Central memory CD8-positive, alpha-beta T cell (primary cell): ENCODE data around the gene CLIC4.
"Not testable (repeated sequence)": the region's sequence is repeated elsewhere in the genome, so short reads cannot be mapped to it uniquely, and the experiment has no call there.

Source experiments
- ATAC-seq: fragments of 150-1000 bp; cut with Tn5 transposase; replicated peaks from 2 replicates; pipeline ENCODE4 v1.10.0; 2022; ENCODE audit warnings: mild to moderate bottlenecking, moderate FRiP score, moderate number of reproducible peaks; ENCODE audit not compliant: poor library complexity, severe bottlenecking; ENCODE audit errors: extremely low read depth
- DNase-seq, 2 donors: peaks; one replicate each; pipeline ENCODE4 v3.0.0; 2021; ENCODE audit warnings: low spot score in 2 of 2
- H3K27ac Mint-ChIP-seq: one replicate; pipeline ENCODE4 v1.8.0; 2022; ENCODE audit warnings: low read depth, mild to moderate bottlenecking, moderate library complexity, mixed read lengths
- H3K27me3 Mint-ChIP-seq: one replicate; pipeline ENCODE4 v1.8.0; 2022; ENCODE audit warnings: mixed read lengths
- H3K36me3 Mint-ChIP-seq: one replicate; pipeline ENCODE4 v1.8.0; 2022; ENCODE audit warnings: mild to moderate bottlenecking, moderate library complexity, mixed read lengths; ENCODE audit not compliant: insufficient read depth
- H3K4me1 Mint-ChIP-seq: one replicate; pipeline ENCODE4 v1.8.0; 2022; ENCODE audit warnings: mixed read lengths
- H3K4me3 Mint-ChIP-seq: one replicate; pipeline ENCODE4 v1.8.0; 2022; ENCODE audit warnings: mild to moderate bottlenecking, moderate library complexity, mixed read lengths
- H3K9me3 Mint-ChIP-seq: one replicate; pipeline ENCODE4 v1.8.0; 2022; ENCODE audit warnings: mixed read lengths

CLIC4 gene

GRCh38 chr1:24775348-24775747 lies 30.1 kb downstream of the CLIC4 start:
- no peak overlapping the region for H3K4me3 Mint-ChIP-seq
- no peaks in the 10 kb centered on the region for H3K9me3 Mint-ChIP-seq
- H3K27ac Mint-ChIP-seq: no peak overlapping the region
- no peaks in the 10 kb centered on the region for H3K27me3 Mint-ChIP-seq
- no peak for ATAC-seq
- no peaks in the 10 kb centered on the region for H3K4me1 Mint-ChIP-seq
- H3K36me3 Mint-ChIP-seq: no peaks in the 10 kb centered on the region
- no peak for DNase-seq

GRCh38 chr1:24775916-24776315 lies 30.7 kb downstream of the CLIC4 start:
- no peak for ATAC-seq
- no peaks in the 10 kb centered on the region for H3K4me1 Mint-ChIP-seq
- H3K27ac Mint-ChIP-seq: no peak overlapping the region
- no peaks in the 10 kb centered on the region for H3K9me3 Mint-ChIP-seq
- H3K4me3 Mint-ChIP-seq: no peak overlapping the region
- H3K27me3 Mint-ChIP-seq: no peaks in the 10 kb centered on the region
- no peaks in the 10 kb centered on the region for H3K36me3 Mint-ChIP-seq
- no peak for DNase-seq

DNA sequence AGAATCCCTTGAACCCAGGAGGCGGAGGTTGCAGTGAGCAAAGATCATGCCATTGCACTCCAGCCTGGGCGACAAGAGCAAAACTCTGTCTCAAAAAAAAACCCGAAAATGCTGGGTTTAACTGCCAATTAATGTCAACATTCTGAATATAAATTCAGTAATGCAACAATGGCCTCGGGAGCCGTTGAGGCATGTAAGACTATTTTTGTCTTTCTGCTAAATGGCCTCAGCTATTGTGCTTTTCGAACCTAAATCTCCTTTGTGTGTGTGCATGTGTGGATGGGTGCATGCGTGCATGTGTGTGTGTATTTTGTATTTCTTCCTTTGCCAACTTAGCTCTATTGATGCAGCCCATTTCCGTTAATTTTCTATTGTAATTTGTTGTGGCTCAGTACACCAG lies 31.6 kb downstream of the CLIC4 start:
- no peaks in the 10 kb centered on the region for H3K4me1 Mint-ChIP-seq

DNA sequence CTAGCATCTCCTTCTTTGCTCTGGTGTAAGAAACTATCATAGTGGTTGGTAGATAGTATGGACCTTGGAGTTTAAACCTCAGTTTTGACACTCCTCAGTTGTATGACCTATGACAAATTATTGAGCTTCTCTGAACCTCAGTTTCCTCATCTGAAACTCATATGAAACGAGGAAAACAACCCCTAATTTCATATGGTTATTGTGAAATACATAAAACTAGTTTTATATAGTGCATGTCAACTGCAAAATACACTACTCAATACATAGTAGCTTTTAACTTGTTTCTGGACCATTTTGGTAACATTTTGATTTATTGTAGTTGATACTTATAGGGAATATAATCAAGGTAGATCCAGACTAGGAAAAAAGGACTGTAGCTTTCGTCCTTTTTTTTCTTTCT lies 32.9 kb downstream of the CLIC4 start:
- H3K4me3 Mint-ChIP-seq: no peak overlapping the region
- no peak for ATAC-seq

More for the DNA sequence above, 31.6 kb downstream of the CLIC4 start:
- no peak overlapping the region for H3K27ac Mint-ChIP-seq
- H3K36me3 Mint-ChIP-seq: no peaks in the 10 kb centered on the region
- DNase-seq: no peak
- no peaks in the 10 kb centered on the region for H3K27me3 Mint-ChIP-seq
- no peak overlapping the region for H3K4me3 Mint-ChIP-seq
- ATAC-seq: no peak
- H3K9me3 Mint-ChIP-seq: no peaks in the 10 kb centered on the region

DNA sequence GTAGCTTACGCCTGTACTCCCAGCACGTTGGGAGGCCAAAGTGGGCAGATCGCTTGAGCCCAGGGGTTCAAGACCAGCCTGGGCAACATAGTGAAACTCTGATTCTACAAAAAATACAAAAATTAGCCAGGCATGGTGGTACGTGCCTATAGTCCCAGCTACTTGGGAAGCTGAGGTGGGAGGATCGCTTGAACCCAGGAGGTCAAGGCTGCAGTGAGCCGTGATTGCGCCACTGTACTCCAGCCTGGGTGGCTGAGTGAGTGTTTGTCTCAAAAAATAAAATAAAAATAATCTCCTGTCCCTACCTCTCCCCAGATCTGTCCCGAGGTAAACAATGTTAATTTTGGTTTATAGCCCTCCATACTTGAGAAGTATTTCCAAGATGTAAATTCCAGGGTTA lies 34.0 kb downstream of the CLIC4 start:
- H3K4me1 Mint-ChIP-seq, H3K4me3 Mint-ChIP-seq, H3K36me3 Mint-ChIP-seq, H3K9me3 Mint-ChIP-seq, DNase-seq, H3K27ac Mint-ChIP-seq, H3K27me3 Mint-ChIP-seq, ATAC-seq: not testable (repeated sequence)

More for the DNA sequence above, 32.9 kb downstream of the CLIC4 start:
- H3K4me1 Mint-ChIP-seq: no peaks in the 10 kb centered on the region
- no peaks in the 10 kb centered on the region for H3K27me3 Mint-ChIP-seq
- DNase-seq: no peak
- no peaks in the 10 kb centered on the region for H3K9me3 Mint-ChIP-seq
- no peaks in the 10 kb centered on the region for H3K36me3 Mint-ChIP-seq
- no peak overlapping the region for H3K27ac Mint-ChIP-seq

- Mint-ChIP-seq H3K4me3 (no peak overlapping the region), H3K4me1 (no peaks in the 10 kb centered on the region), H3K27ac (no peak overlapping the region), H3K27me3 (no peaks in the 10 kb centered on the region), H3K36me3 (no peaks in the 10 kb centered on the region), H3K9me3 (no peaks in the 10 kb centered on the region)
- ATAC-seq (no peak), DNase-seq (no peak)
Measured at GRCh38 chr1:24779689-24780464, 34.6 kb downstream of the CLIC4 start.

DNA sequence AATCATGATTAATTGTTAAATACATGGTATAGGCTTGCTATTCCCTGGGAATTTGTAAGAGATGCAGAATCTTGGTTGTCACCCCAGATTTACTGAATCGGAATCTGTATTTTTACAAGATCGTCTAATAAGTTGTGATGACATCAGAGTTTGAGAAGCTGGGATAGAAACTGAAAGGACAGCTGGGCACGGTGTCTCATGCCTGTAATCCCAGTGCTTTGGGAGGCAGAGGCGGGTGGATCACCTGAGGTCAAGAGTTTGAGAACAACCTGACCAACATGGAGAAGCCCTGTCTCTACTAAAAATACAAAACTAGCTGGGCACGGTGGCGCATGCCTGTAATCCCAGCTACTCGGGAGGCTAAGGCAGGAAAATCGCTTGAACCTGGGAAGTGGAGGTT lies 35.4 kb downstream of the CLIC4 start:
- ATAC-seq, H3K27me3 Mint-ChIP-seq, H3K36me3 Mint-ChIP-seq, H3K4me1 Mint-ChIP-seq, H3K27ac Mint-ChIP-seq, H3K9me3 Mint-ChIP-seq, DNase-seq, H3K4me3 Mint-ChIP-seq: not testable (repeated sequence)

DNA sequence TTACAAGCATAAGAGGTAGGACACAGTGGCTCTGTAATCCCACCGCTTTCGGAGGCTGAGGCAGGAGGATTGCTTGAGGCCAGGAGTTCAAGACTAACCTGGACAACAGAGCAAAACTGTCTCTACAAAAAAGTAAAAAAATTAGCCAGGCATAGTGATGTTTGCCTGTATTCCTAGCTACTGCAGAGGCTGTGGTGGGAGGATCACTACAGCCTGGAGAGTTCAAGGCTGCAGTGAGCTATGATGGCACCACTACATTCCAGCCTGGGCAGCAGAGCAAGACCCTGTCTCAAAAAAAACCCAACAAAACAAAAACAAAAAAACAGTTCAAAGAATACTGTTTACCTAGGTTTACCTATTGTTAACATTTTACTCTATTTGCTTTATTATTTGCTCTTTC lies 37.4 kb downstream of the CLIC4 start:
- DNase-seq: no peak
- Mint-ChIP-seq H3K9me3 (no peaks in the 10 kb centered on the region), H3K27ac (no peak overlapping the region), H3K27me3 (no peaks in the 10 kb centered on the region), H3K36me3 (peaks cover 2% of the 10 kb centered on the region), H3K4me3 (no peak overlapping the region), H3K4me1 (no peaks in the 10 kb centered on the region)
- ATAC-seq: no peak

GRCh38 chr1:24783713-24784112 lies 38.5 kb downstream of the CLIC4 start:
- H3K4me1 Mint-ChIP-seq: no peaks in the 10 kb centered on the region
- no peak for ATAC-seq
- DNase-seq: no peak
- no peak overlapping the region for H3K4me3 Mint-ChIP-seq
- peaks cover 2% of the 10 kb centered on the region for H3K36me3 Mint-ChIP-seq
- H3K27me3 Mint-ChIP-seq: no peaks in the 10 kb centered on the region
- no peak overlapping the region for H3K27ac Mint-ChIP-seq
- H3K9me3 Mint-ChIP-seq: no peaks in the 10 kb centered on the region

DNA sequence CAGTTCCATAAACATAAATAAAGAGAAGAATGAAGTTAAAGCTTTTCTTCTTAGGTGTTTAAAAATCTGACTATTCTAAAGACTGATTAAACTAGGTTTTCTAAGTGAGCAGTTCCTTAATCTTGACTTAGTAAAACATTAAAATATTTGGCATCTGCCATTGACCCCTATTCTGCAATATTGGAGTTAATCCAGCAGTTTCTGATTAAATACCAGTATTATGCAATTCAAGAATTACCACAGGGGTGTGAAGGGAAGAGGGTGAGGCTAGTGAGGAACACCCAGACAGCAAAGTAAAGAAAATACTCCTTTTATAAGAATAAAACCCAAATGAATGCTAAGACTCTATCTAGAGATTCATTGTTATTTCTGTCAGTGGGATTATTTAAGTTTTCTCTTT lies 40.9 kb downstream of the CLIC4 start:
- DNase-seq (no peak), ATAC-seq (no peak)
- Mint-ChIP-seq H3K4me3 (no peak overlapping the region), H3K4me1 (no peaks in the 10 kb centered on the region), H3K9me3 (no peaks in the 10 kb centered on the region), H3K27ac (no peak overlapping the region), H3K27me3 (no peaks in the 10 kb centered on the region), H3K36me3 (peaks cover 2% of the 10 kb centered on the region)

DNA sequence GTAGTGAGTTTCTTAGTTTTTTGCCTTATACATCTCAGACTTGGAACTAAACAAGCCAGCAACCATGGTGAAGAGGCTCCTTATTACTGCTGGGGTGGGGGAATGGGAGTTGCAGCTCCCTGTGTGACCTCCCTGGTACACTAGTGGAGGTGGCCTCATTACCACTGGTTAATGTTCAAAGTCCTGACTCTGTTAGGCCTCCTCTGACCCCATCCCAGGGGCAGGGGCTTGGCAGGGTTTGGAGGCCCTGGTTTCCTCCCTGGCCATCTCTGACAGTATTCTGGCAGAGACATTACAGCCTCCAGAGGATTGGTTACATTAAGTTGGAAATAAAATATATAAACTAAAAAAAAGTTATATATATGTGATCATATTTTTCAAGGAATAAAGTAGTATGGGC lies 45.2 kb downstream of the CLIC4 start:
- Mint-ChIP-seq H3K9me3 (no peaks in the 10 kb centered on the region), H3K4me3 (no peak overlapping the region), H3K27me3 (no peaks in the 10 kb centered on the region), H3K27ac (no peak overlapping the region), H3K36me3 (peaks cover 2% of the 10 kb centered on the region), H3K4me1 (no peaks in the 10 kb centered on the region)
- DNase-seq (no peak), ATAC-seq (no peak)

GRCh38 chr1:24793447-24794129 lies 48.3 kb downstream of the CLIC4 start:
- no peaks in the 10 kb centered on the region for H3K4me1 Mint-ChIP-seq
- H3K36me3 Mint-ChIP-seq: peaks cover 2% of the 10 kb centered on the region
- no peaks in the 10 kb centered on the region for H3K27me3 Mint-ChIP-seq
- no peak for DNase-seq
- no peak overlapping the region for H3K27ac Mint-ChIP-seq
- no peaks in the 10 kb centered on the region for H3K9me3 Mint-ChIP-seq
- no peak for ATAC-seq
- no peak overlapping the region for H3K4me3 Mint-ChIP-seq

DNA sequence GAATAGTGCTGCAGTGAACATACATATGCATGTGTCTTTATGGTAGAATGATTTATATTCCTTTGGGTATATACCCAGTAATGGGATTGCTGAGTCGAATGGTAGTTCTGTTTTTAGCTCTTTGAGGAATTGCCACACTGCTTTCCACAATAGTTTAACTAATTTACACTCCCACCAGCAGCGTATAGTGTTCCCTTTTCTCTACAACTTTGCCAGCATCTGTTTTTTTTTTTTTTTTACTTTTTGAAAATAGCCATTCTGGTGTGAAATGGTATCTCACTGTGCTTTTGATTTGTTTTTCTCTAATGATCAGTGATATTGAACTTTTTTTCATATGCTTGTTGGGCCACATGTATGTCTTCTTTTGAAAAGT lies 48.9 kb downstream of the CLIC4 start:
- DNase-seq, H3K27ac Mint-ChIP-seq, H3K4me1 Mint-ChIP-seq, ATAC-seq, H3K4me3 Mint-ChIP-seq, H3K9me3 Mint-ChIP-seq, H3K36me3 Mint-ChIP-seq, H3K27me3 Mint-ChIP-seq: not testable (repeated sequence)
